ENCODE measurements around the gene ALDH4A1. TPM values are rescaled to one million over a fixed set of nuclear protein-coding genes. Genes with fewer than 3 reads are reported as not detected.
A peak's percentile ranks its signal among the peaks of the same experiment; 100 is the strongest.

The ALDH4A1 gene
- total and polyA plus RNA-seq, 5 donors: 22.2 to 35.5 (median 24.2) TPM

GRCh38 chr1:18938707-18939070 is 36.3 kb upstream of the ALDH4A1 start:
- Histone ChIP-seq H3K27me3 (ENCODE audit: control insufficient read depth, insufficient read depth) (no peaks in the 10 kb centered on the region), H3K9me3 (ENCODE audit: control insufficient read depth, low read length) (no peaks in the 10 kb centered on the region), H3K4me3 (ENCODE audit: low read length) (no peak overlapping the region), H3K27ac (ENCODE audit: low read length) (no peak overlapping the region), H3K4me1 (ENCODE audit: control insufficient read depth, insufficient read depth, low read length) (peaks cover 21% of the 10 kb centered on the region)
- ATAC-seq (peak in 1 of 2 donors; percentile 3), DNase-seq (peak in 1 of 3 donors; percentile 39)
- WGBS: 41% methylated on average over 2 of the region's 2 CpGs
- intact Hi-C loops (cut with DNase I): no loop called here

- Histone ChIP-seq H3K27me3 (ENCODE audit: control insufficient read depth, insufficient read depth) (no peaks in the 10 kb centered on the region), H3K27ac (ENCODE audit: low read length) (no peak overlapping the region), H3K9me3 (ENCODE audit: control insufficient read depth, low read length) (no peaks in the 10 kb centered on the region), H3K4me3 (ENCODE audit: low read length) (no peak overlapping the region), H3K4me1 (ENCODE audit: control insufficient read depth, insufficient read depth, low read length) (peaks cover 21% of the 10 kb centered on the region)
- ATAC-seq (peak; percentile 7 to 10), DNase-seq (peak in 1 of 3 donors; percentile 53)
- WGBS: 80% methylated on average over 14 of the region's 14 CpGs
- intact Hi-C loops (cut with DNase I): no loop called here
These were observed 35.8 kb upstream of the ALDH4A1 start for GRCh38 chr1:18938008-18938706.

- intact Hi-C loops (cut with DNase I): no loop called here
These were observed 35.2 kb upstream of the ALDH4A1 start for GRCh38 chr1:18937539-18937938.

GRCh38 chr1:18936814-18937481 is 34.6 kb upstream of the ALDH4A1 start:
- Histone ChIP-seq H3K27ac (ENCODE audit: low read length) (no peak overlapping the region), H3K9me3 (ENCODE audit: control insufficient read depth, low read length) (no peaks in the 10 kb centered on the region), H3K4me3 (ENCODE audit: low read length) (no peak overlapping the region), H3K4me1 (ENCODE audit: control insufficient read depth, insufficient read depth, low read length) (peaks cover 21% of the 10 kb centered on the region), H3K27me3 (ENCODE audit: control insufficient read depth, insufficient read depth) (no peaks in the 10 kb centered on the region)
- ATAC-seq (no peak), DNase-seq (peak in 2 of 3 donors; percentile 16 to 24)
- WGBS: 86% methylated on average over 11 of the region's 11 CpGs
- intact Hi-C loops (cut with DNase I): no loop called here

More at GRCh38 chr1:18937539-18937938, 35.2 kb upstream of the ALDH4A1 start:
- ATAC-seq (no peak), DNase-seq (no peak)
- peaks cover 21% of the 10 kb centered on the region for H3K4me1 ChIP-seq (ENCODE audit: control insufficient read depth, insufficient read depth, low read length)
- H3K9me3 ChIP-seq (ENCODE audit: control insufficient read depth, low read length): no peaks in the 10 kb centered on the region
- no peak overlapping the region for H3K27ac ChIP-seq (ENCODE audit: low read length)
- H3K27me3 ChIP-seq (ENCODE audit: control insufficient read depth, insufficient read depth): no peaks in the 10 kb centered on the region
- H3K4me3 ChIP-seq (ENCODE audit: low read length): no peak overlapping the region
- WGBS: 84% methylated on average over 8 of the region's 8 CpGs

- Histone ChIP-seq H3K9me3 (ENCODE audit: control insufficient read depth, low read length) (no peaks in the 10 kb centered on the region), H3K27ac (ENCODE audit: low read length) (no peak overlapping the region), H3K4me1 (ENCODE audit: control insufficient read depth, insufficient read depth, low read length) (peaks cover 17% of the 10 kb centered on the region), H3K27me3 (ENCODE audit: control insufficient read depth, insufficient read depth) (no peaks in the 10 kb centered on the region), H3K4me3 (ENCODE audit: low read length) (no peak overlapping the region)
- WGBS: 92% methylated on average over 3 of the region's 3 CpGs
- intact Hi-C loops (cut with DNase I): no loop called here
- ATAC-seq (no peak), DNase-seq (peak in 2 of 3 donors; percentile 22 to 27)
These were observed 34.1 kb upstream of the ALDH4A1 start for GRCh38 chr1:18936471-18936813.

GRCh38 chr1:18934205-18935000 is 32.0 kb upstream of the ALDH4A1 start:
- Histone ChIP-seq H3K27ac (ENCODE audit: low read length) (no peak overlapping the region), H3K4me3 (ENCODE audit: low read length) (no peak overlapping the region), H3K9me3 (ENCODE audit: control insufficient read depth, low read length) (no peaks in the 10 kb centered on the region), H3K4me1 (ENCODE audit: control insufficient read depth, insufficient read depth, low read length) (peaks cover 5% of the 10 kb centered on the region), H3K27me3 (ENCODE audit: control insufficient read depth, insufficient read depth) (no peaks in the 10 kb centered on the region)
- peak in 1 of 3 donors; percentile 23 for DNase-seq
- ATAC-seq: no peak
- WGBS: 80% methylated on average over 14 of the region's 14 CpGs
- intact Hi-C loops (cut with DNase I): no loop called here

- DNase-seq: peak in 1 of 3 donors; percentile 26
- WGBS: 63% methylated on average over 7 of the region's 7 CpGs
- H3K4me3 ChIP-seq (ENCODE audit: low read length): no peak overlapping the region
- peaks cover 9% of the 10 kb centered on the region for H3K4me1 ChIP-seq (ENCODE audit: control insufficient read depth, insufficient read depth, low read length)
- intact Hi-C loops (cut with DNase I): no loop called here
- no peaks in the 10 kb centered on the region for H3K9me3 ChIP-seq (ENCODE audit: control insufficient read depth, low read length)
- no peaks in the 10 kb centered on the region for H3K27me3 ChIP-seq (ENCODE audit: control insufficient read depth, insufficient read depth)
- no peak overlapping the region for H3K27ac ChIP-seq (ENCODE audit: low read length)
- no peak for ATAC-seq
These were observed 30.5 kb upstream of the ALDH4A1 start for GRCh38 chr1:18932879-18933278.

- ATAC-seq: no peak
- H3K27me3 ChIP-seq (ENCODE audit: control insufficient read depth, insufficient read depth): no peaks in the 10 kb centered on the region
- intact Hi-C loops (cut with DNase I): no loop called here
- peak in 1 of 3 donors; percentile 35 for DNase-seq
- no peaks in the 10 kb centered on the region for H3K9me3 ChIP-seq (ENCODE audit: control insufficient read depth, low read length)
- no peak overlapping the region for H3K27ac ChIP-seq (ENCODE audit: low read length)
- H3K4me1 ChIP-seq (ENCODE audit: control insufficient read depth, insufficient read depth, low read length): peaks cover 12% of the 10 kb centered on the region
- 75% methylated on average over 5 of the region's 5 CpGs for WGBS
- H3K4me3 ChIP-seq (ENCODE audit: low read length): no peak overlapping the region
These were observed 30.0 kb upstream of the ALDH4A1 start for GRCh38 chr1:18932387-18932786.

- intact Hi-C loops (cut with DNase I): no loop called here
These were observed 29.4 kb upstream of the ALDH4A1 start for GRCh38 chr1:18931730-18932129.

GRCh38 chr1:18929686-18930085 is 27.3 kb upstream of the ALDH4A1 start:
- H3K27ac ChIP-seq (ENCODE audit: low read length): no peak overlapping the region

More at GRCh38 chr1:18931730-18932129, 29.4 kb upstream of the ALDH4A1 start:
- DNase-seq (peak in 1 of 3 donors; percentile 20), ATAC-seq (no peak)
- WGBS: 84% methylated on average over 10 of the region's 10 CpGs
- Histone ChIP-seq H3K4me1 (ENCODE audit: control insufficient read depth, insufficient read depth, low read length) (peaks cover 16% of the 10 kb centered on the region), H3K27me3 (ENCODE audit: control insufficient read depth, insufficient read depth) (no peaks in the 10 kb centered on the region), H3K4me3 (ENCODE audit: low read length) (no peak overlapping the region), H3K27ac (ENCODE audit: low read length) (no peak overlapping the region), H3K9me3 (ENCODE audit: control insufficient read depth, low read length) (no peaks in the 10 kb centered on the region)

GRCh38 chr1:18928985-18929384 is 26.6 kb upstream of the ALDH4A1 start:
- no peaks in the 10 kb centered on the region for H3K9me3 ChIP-seq (ENCODE audit: control insufficient read depth, low read length)
- no peak overlapping the region for H3K27ac ChIP-seq (ENCODE audit: low read length)
- DNase-seq (peak in 1 of 3 donors; percentile 29), ATAC-seq (no peak)
- no peak overlapping the region for H3K4me3 ChIP-seq (ENCODE audit: low read length)
- H3K27me3 ChIP-seq (ENCODE audit: control insufficient read depth, insufficient read depth): no peaks in the 10 kb centered on the region
- 89% methylated on average over 6 of the region's 6 CpGs for WGBS
- H3K4me1 ChIP-seq (ENCODE audit: control insufficient read depth, insufficient read depth, low read length): peaks cover 21% of the 10 kb centered on the region
- intact Hi-C loops (cut with DNase I): no loop called here

More at GRCh38 chr1:18929686-18930085, 27.3 kb upstream of the ALDH4A1 start:
- Histone ChIP-seq H3K9me3 (ENCODE audit: control insufficient read depth, low read length) (no peaks in the 10 kb centered on the region), H3K4me1 (ENCODE audit: control insufficient read depth, insufficient read depth, low read length) (peaks cover 16% of the 10 kb centered on the region), H3K4me3 (ENCODE audit: low read length) (no peak overlapping the region), H3K27me3 (ENCODE audit: control insufficient read depth, insufficient read depth) (no peaks in the 10 kb centered on the region)
- ATAC-seq: no peak
- intact Hi-C loops (cut with DNase I): no loop called here
- DNase-seq: peak in 1 of 3 donors; percentile 40
- WGBS: 78% methylated on average over 7 of the region's 7 CpGs
